Kidney epithelial cell (primary cell): ENCODE measurements around the gene MPI. TPM values are rescaled to one million over a fixed set of nuclear protein-coding genes. Genes with fewer than 3 reads are reported as not detected.

Experiments used
- DNase-seq: peaks from one replicate; pipeline ENCODE4 v3.0.0-alpha.2; 2010; ENCODE audit warnings: low read depth
- H3K27me3 ChIP-seq: 2 replicates; pipeline ENCODE4 v1.6.0; 2011; ENCODE audit warnings: low read length; ENCODE audit not compliant: control insufficient read depth, insufficient read depth
- H3K36me3 ChIP-seq: 2 replicates; pipeline ENCODE4 v1.5.1; 2011; ENCODE audit warnings: low read length; ENCODE audit not compliant: control insufficient read depth, insufficient read depth
- H3K4me3 ChIP-seq: 2 replicates; pipeline ENCODE4 v1.5.1; 2011; ENCODE audit warnings: low read depth, mild to moderate bottlenecking, control low read depth, low read length
- total RNA-seq: library from RNA; depleted of rRNA; stranded (reverse); fragments of >200 nt; gene quantifications from 2 replicates; pipeline ENCODE4 v1.2.3, GENCODE V29; 2015
- TF ChIP-seq, protein P1 (sequence below): IDR thresholded peaks from 2 replicates; pipeline ENCODE4 v1.5.1; 2011; ENCODE audit warnings: mild to moderate bottlenecking, moderate library complexity, low read length, control low read depth, inconsistent platforms; ENCODE audit not compliant: insufficient read depth, poor library complexity, severe bottlenecking

The MPI gene
- total RNA-seq, 1 donor from 2014 or later = 45.2 TPM

DNA sequence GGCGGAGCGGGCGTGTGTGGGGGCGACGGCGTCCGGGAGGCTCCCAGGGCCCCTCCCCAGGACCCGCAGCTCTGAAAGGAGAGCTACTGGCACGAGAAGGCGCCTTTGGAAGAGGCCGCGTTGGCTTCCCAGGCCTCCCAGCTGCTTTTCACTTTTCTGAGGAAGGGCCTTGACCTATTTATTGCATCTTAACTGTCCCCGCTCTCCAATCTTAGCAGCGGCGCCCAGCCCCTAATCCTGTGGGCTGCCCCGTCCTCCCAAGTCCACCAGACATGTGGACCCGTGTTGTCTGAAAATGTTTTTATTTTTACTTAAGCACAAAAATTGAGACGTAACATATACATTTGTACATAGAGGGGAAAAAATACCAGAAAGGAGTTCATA is 46.4 kb upstream of the MPI start:
- Histone ChIP-seq H3K4me3 (peak overlapping the region; percentile 33), H3K36me3 (no peaks in the 10 kb centered on the region), H3K27me3 (no peaks in the 10 kb centered on the region)
- TF ChIP-seq, protein P1, sequence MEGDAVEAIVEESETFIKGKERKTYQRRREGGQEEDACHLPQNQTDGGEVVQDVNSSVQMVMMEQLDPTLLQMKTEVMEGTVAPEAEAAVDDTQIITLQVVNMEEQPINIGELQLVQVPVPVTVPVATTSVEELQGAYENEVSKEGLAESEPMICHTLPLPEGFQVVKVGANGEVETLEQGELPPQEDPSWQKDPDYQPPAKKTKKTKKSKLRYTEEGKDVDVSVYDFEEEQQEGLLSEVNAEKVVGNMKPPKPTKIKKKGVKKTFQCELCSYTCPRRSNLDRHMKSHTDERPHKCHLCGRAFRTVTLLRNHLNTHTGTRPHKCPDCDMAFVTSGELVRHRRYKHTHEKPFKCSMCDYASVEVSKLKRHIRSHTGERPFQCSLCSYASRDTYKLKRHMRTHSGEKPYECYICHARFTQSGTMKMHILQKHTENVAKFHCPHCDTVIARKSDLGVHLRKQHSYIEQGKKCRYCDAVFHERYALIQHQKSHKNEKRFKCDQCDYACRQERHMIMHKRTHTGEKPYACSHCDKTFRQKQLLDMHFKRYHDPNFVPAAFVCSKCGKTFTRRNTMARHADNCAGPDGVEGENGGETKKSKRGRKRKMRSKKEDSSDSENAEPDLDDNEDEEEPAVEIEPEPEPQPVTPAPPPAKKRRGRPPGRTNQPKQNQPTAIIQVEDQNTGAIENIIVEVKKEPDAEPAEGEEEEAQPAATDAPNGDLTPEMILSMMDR = peak; percentile 0
- no peak for DNase-seq

DNA sequence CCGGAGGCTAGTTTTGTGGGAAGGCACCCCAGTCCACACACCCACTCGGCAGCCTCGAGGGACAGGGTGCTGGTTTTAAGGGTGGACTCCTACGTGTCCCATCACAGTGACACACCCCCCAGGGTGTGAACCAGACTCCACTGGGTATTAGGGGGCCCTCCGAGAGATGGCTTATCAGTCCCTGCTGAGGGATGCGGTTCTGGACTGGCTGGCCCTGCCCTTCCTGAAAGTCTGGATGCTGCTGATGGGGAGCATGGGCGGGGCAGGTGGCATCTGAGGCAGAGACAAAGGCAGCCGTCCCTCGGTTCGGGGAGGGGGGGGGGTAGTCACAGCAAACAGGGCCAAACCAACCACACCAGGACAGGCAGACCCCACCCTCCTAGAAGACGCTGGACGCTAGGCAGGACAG is 45.9 kb upstream of the MPI start:
- Histone ChIP-seq H3K36me3 (no peaks in the 10 kb centered on the region), H3K27me3 (no peaks in the 10 kb centered on the region), H3K4me3 (no peak overlapping the region)
- TF ChIP-seq, protein P1 = no peak
- DNase-seq = no peak

DNA sequence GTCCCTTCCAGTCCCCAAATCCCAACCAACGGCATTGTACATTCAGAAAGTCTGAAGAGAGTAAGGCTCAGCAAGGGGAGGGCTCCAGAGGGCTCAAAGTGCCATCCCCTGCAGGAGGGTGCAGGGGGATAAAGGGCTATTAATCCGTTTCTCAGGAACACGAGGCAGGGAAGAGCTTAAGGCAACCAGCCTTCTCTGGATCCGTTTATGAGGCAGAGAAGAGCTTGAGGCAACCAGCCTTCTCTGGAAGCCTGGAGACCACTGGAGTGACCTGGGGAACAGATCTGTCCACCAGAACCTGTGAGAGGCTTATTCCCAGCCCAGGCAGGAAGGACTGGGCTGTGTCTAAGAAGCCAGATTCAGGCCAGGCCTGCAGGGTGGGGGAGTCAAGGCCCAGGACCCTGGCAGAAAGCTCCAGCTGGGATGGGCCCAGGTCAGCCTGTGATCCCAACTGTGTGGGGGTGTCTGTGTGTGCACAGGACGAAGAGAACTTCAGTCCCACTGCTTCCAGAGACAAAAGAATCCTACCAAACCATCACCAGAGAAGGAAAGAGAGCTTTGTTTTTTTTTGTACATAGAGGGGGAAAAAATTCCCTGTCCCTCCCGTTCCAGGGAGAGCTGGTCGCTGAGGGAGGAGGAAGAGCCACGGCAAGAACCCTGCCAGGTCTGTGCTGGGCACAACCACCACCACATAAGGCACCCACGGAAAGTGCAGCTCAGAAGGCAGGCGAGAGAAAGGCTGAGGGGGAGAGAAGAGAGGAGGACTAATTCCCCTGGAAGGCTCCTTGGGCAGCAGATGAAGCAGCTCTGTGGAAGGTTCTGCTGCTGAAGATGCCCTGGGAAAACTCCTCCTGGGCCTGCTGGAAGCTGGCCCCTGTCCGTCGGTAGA is 45.3 kb upstream of the MPI start:
- no peak for DNase-seq
- TF ChIP-seq, protein P1 = no peak
- H3K36me3 ChIP-seq = no peaks in the 10 kb centered on the region
- H3K4me3 ChIP-seq = no peak overlapping the region
- no peaks in the 10 kb centered on the region for H3K27me3 ChIP-seq

DNA sequence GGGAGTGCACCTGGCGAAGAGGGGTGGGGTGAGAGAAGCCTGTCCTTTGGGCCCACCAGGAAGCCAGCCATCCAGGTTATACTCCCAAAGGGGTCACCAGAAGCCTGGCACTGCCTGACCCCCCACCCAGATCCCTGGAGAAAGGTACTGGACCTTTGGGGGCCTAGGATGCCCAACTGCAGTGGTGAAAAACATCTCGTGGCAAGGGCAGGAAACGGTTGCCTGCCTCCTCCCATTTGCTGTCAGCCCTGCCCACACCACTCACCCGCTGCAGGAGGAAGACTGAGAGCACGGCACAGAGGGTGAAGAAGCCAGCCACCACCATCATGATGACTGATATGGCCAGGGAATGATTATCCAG is 44.7 kb upstream of the MPI start:
- H3K27me3 ChIP-seq = no peaks in the 10 kb centered on the region
- DNase-seq = no peak
- H3K36me3 ChIP-seq = no peaks in the 10 kb centered on the region
- H3K4me3 ChIP-seq = no peak overlapping the region
- TF ChIP-seq, protein P1 = no peak

DNA sequence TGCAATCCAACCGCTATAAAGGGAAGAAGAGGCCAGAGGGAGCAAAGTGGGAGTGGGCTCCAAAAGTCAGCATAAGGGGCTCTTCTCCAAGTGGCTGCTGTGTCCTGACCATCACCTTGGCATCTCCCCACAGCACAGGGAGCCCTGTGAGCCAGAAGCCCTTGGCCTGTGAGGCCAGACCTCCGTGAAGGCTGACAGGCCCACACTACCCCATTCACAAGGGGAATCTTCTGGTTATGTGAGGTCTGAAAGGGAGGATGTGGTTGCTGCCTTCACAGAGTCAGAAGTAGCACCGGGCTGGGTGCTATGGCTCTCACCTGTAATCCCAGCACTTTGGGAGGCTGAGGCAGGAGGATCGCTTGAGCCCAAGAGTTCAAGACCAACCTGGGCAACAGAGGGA is 44.3 kb upstream of the MPI start:
- H3K36me3 ChIP-seq = peaks cover 1% of the 10 kb centered on the region
- no peaks in the 10 kb centered on the region for H3K27me3 ChIP-seq
- no peak for DNase-seq
- no peak overlapping the region for H3K4me3 ChIP-seq
- TF ChIP-seq, protein P1 = no peak

DNA sequence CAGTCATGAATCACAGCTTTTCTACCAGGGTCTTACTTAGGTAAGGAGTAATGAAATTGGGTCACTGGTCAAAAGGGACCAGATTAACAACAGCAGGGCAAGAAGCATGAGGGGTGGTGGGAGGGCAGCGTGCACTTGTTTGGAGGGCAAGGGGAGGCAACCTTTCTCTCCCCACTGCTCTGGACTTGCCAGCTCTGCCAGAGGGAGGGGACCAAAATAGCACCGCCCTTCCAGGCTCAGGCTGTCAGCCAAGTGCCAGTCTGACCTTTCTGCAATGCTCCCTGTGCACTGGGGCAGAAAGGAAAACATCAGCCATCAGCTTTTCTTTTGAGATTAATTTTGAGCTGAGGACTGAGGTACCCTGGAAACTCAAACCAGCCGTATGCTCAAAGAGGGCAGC is 42.4 kb upstream of the MPI start:
- no peak overlapping the region for H3K4me3 ChIP-seq
- no peak for DNase-seq
- peaks cover 2% of the 10 kb centered on the region for H3K36me3 ChIP-seq
- H3K27me3 ChIP-seq = no peaks in the 10 kb centered on the region
- TF ChIP-seq, protein P1 = no peak
